CD4-positive, alpha-beta T cell treated with Interleukin-4 for 1 hour (primary cell): ENCODE data around the gene SCLY.
A peak's percentile ranks its signal among the peaks of the same experiment; 100 is the strongest.

Experiments
- DNase-seq, 2 donors: peaks; one replicate each; pipeline ENCODE4 v3.0.0-alpha.2; 2020 to 2022

The SCLY gene

GRCh38 chr2:238141541-238142318 is 80.9 kb downstream of the SCLY start:
- DNase-seq: peak in 1 of 2 donors; percentile 24

GRCh38 chr2:238142382-238143205 is 81.8 kb downstream of the SCLY start:
- no peak for DNase-seq

DNA sequence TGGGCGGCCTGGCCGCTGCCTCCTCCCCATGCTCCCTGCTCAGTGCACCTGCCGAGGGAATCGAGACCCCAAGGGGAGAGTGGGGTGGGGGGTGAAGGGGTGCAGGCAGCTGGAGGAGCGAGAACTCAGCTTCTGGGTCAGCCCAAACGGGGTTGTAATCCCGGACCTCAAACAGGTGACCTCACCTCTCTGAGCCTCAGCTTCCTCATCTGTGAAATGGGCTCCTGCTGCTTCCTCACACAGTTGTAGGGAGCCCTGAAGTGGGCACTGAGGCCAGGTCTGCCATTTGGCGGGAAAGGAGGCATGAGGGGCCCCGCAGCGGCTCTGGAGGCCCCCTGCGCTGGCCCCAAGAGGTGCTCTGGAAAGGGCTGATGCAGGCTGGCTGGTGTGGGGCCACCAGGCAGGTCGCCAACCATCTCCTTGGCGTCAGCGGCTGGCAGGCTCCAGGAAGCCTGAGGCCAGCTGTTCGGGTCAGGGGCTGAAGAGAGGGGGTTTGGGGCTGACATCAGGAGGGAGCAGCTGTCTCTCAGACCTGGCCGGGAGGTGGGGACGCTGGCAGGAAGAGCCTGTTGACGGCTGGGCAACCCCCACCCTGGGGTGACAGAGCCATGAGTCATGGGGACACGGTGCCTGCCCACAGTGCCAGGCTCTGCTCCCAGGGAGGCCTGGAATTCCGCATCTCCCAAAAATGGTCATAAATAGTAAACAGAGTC is 82.6 kb downstream of the SCLY start:
- DNase-seq: no peak

DNA sequence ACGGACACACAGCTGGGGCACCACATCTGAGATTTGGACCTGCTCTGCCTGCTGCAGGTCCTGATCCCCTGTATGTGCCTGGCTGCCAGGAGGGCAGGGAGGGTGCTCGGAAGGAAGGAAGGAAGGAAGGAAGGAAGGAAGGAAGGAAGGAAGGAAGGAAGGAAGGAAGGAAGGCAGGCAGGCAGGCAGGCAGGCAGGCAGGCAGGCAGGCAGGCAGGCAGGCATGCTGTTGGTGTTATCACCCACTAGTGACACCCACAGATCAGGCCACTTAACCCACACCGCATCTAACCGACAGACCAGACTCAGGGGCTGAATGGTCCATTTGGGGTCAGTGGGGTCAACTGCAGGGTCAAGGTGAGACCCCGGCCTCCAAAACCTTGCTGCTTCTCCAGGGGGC is 83.5 kb downstream of the SCLY start:
- no peak for DNase-seq

DNA sequence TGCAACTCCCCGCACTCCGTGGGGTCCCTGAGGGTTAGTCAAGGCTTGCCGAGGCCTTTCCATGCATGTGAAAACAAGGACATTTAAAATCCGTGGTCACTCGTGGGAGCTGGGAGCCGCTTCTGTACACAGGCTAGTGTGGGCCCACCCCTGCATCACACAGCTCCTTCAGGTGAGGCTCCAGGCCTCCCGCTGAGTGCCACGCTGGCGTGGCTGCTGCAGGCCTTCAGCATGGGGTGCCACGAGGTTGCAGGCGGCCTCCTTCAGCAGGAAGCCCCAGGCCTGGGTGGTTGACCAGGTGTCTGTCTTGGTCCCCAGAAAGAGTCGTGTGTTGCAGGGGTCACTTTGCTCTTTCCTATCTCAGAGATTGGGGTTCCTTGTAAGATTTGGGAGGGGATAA is 84.2 kb downstream of the SCLY start:
- DNase-seq: no peak

- DNase-seq: no peak
Observed at GRCh38 chr2:238145851-238146250, 85.0 kb downstream of the SCLY start.

- DNase-seq: no peak
Observed at GRCh38 chr2:238146884-238147544, 86.2 kb downstream of the SCLY start.

DNA sequence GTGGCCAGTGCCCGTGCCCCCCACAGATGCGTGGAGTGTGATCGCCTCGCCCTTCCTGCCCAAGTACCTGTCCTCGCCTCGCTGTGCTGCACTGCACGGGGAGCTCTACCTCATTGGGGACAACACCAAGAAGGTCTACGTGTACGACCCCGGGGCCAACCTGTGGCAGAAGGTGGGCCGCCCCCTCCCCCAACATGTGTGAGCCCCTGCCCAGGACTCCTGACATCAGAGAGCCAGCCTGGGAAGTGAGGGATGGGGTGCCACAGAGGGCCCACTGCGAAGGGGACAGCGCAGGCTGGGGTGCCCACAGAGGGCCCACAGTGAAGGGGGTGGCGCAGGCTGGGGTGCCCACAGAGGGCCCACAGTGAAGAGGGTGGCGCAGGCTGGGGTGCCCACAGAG is 88.2 kb downstream of the SCLY start:
- DNase-seq: no peak
